Chondrocyte (in vitro differentiated cells): ENCODE results near the gene PRRC1. TPM values are rescaled to one million over a fixed set of nuclear protein-coding genes. Genes with fewer than 3 reads are reported as not detected.
A peak's percentile ranks its signal among the peaks of the same experiment; 100 is the strongest.

Source experiments
- DNase-seq: peaks from one replicate; pipeline ENCODE4 v3.0.0; 2021; ENCODE audit warnings: mixed read lengths, low spot score
- H3K27ac Mint-ChIP-seq: one replicate; pipeline ENCODE4 v1.8.0; 2021; ENCODE audit warnings: mild to moderate bottlenecking, moderate library complexity, mixed read lengths; ENCODE audit not compliant: unreplicated experiment
- H3K27me3 Mint-ChIP-seq: 2 replicates; pipeline ENCODE4 v1.8.0; 2021; ENCODE audit warnings: low read depth, mixed read lengths
- H3K36me3 Mint-ChIP-seq: 2 replicates; pipeline ENCODE4 v1.8.0; 2021; ENCODE audit warnings: low read depth, mixed read lengths
- H3K4me1 Mint-ChIP-seq: 2 replicates; pipeline ENCODE4 v1.8.0; 2021; ENCODE audit warnings: low read depth, mild to moderate bottlenecking, mixed read lengths
- H3K4me3 Mint-ChIP-seq: one replicate; pipeline ENCODE4 v1.8.0; 2021; ENCODE audit warnings: mild to moderate bottlenecking, moderate library complexity, mixed read lengths; ENCODE audit not compliant: unreplicated experiment
- H3K9me3 Mint-ChIP-seq: 2 replicates; pipeline ENCODE4 v1.8.0; 2021; ENCODE audit warnings: low read depth, mixed read lengths
- total RNA-seq: library from RNA; stranded (reverse); gene quantifications from 3 replicates; pipeline ENCODE4 v1.2.1, GENCODE V29; 2021
- TF ChIP-seq, protein P1 (sequence below): fragments of 200-600 bp; sonication (generic); IDR thresholded peaks from 2 replicates; pipeline ENCODE4 v1.5.0; 2021; ENCODE audit warnings: antibody characterized with exemption, mild to moderate bottlenecking, moderate library complexity

The PRRC1 gene
- total RNA-seq, 1 donor from 2014 or later = 109 TPM

DNA sequence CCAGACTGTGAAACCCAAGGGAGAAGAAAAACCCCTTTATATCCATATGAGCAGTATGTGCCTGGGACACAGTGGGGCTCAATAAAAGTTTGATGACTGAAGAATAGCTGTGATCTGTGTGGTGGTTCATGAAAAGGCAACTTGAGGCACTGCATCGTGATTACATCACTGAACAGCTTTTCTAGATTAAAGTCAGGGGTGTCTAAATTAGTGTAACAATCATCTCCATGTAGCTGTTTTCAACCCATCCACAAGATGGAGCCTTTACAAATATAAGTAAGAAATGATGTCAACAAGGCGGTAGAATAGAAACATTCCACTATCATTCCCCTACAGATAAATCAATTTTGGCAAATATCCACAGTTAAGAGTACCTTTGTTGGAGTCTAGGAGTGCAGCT, 55.5 kb downstream of the PRRC1 start:
- Mint-ChIP-seq H3K9me3 (peaks cover 20% of the 10 kb centered on the region), H3K4me1 (peaks cover 12% of the 10 kb centered on the region), H3K36me3 (peaks cover 2% of the 10 kb centered on the region), H3K4me3 (no peak overlapping the region), H3K27me3 (peaks cover 7% of the 10 kb centered on the region), H3K27ac (no peak overlapping the region)
- TF ChIP-seq, protein P1, sequence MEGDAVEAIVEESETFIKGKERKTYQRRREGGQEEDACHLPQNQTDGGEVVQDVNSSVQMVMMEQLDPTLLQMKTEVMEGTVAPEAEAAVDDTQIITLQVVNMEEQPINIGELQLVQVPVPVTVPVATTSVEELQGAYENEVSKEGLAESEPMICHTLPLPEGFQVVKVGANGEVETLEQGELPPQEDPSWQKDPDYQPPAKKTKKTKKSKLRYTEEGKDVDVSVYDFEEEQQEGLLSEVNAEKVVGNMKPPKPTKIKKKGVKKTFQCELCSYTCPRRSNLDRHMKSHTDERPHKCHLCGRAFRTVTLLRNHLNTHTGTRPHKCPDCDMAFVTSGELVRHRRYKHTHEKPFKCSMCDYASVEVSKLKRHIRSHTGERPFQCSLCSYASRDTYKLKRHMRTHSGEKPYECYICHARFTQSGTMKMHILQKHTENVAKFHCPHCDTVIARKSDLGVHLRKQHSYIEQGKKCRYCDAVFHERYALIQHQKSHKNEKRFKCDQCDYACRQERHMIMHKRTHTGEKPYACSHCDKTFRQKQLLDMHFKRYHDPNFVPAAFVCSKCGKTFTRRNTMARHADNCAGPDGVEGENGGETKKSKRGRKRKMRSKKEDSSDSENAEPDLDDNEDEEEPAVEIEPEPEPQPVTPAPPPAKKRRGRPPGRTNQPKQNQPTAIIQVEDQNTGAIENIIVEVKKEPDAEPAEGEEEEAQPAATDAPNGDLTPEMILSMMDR = peak; percentile 72
- no peak for DNase-seq

GRCh38 chr5:127574852-127575679, 57.6 kb downstream of the PRRC1 start:
- Mint-ChIP-seq H3K4me1 (peaks cover 12% of the 10 kb centered on the region), H3K27ac (no peak overlapping the region), H3K4me3 (no peak overlapping the region), H3K9me3 (peaks cover 20% of the 10 kb centered on the region), H3K36me3 (no peaks in the 10 kb centered on the region), H3K27me3 (peaks cover 4% of the 10 kb centered on the region)
- TF ChIP-seq, protein P1 = no peak
- DNase-seq = no peak

- Mint-ChIP-seq H3K4me1 (peaks cover 12% of the 10 kb centered on the region), H3K27ac (peak overlapping the region; percentile 38), H3K36me3 (no peaks in the 10 kb centered on the region), H3K27me3 (no peaks in the 10 kb centered on the region), H3K4me3 (no peak overlapping the region), H3K9me3 (peaks cover 28% of the 10 kb centered on the region)
- DNase-seq = no peak
- TF ChIP-seq, protein P1 = no peak
These were observed 60.0 kb downstream of the PRRC1 start for GRCh38 chr5:127577458-127577857.

GRCh38 chr5:127580731-127581130, 63.3 kb downstream of the PRRC1 start:
- no peaks in the 10 kb centered on the region for H3K36me3 Mint-ChIP-seq
- H3K9me3 Mint-ChIP-seq = peaks cover 17% of the 10 kb centered on the region
- DNase-seq = no peak
- TF ChIP-seq, protein P1 = no peak
- peaks cover 18% of the 10 kb centered on the region for H3K4me1 Mint-ChIP-seq
- H3K27me3 Mint-ChIP-seq = no peaks in the 10 kb centered on the region
- H3K27ac Mint-ChIP-seq = no peak overlapping the region
- no peak overlapping the region for H3K4me3 Mint-ChIP-seq

DNA sequence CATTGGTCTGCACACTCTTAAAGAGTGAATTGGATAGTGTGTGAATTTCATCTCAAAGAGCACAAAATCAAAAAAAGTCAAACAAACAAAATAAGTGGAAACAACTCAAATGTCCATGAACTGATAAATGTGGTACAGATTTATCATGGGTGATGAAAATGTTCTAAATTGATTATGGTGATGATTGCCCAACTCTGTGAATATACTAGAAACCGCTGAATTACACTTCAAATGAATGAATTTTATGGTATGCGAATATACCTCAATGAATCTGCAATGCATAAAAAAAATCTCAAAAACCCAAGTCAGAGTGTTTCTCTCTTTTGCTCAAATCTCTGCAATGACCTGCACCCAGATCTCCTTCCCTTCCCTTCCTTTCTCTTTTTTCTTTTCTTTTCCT, 64.0 kb downstream of the PRRC1 start:
- Mint-ChIP-seq H3K9me3 (peaks cover 17% of the 10 kb centered on the region), H3K36me3 (no peaks in the 10 kb centered on the region), H3K4me1 (peaks cover 22% of the 10 kb centered on the region), H3K4me3 (no peak overlapping the region), H3K27me3 (no peaks in the 10 kb centered on the region), H3K27ac (no peak overlapping the region)
- no peak for DNase-seq
- TF ChIP-seq, protein P1 = no peak
